Motor neuron (in vitro differentiated cells): ENCODE results near the gene CYBB. TPM values are rescaled to one million over a fixed set of nuclear protein-coding genes. Genes with fewer than 3 reads are reported as not detected.
A peak's percentile ranks its signal among the peaks of the same experiment; 100 is the strongest.

Source experiments
- ATAC-seq, 8 experiments: fragments of 200-7000 bp; cut with Tn5 transposase; replicated peaks in 6 of 8; 2 replicates each; pipeline ENCODE4 v1.8.0; 2021; ENCODE audit warnings: mild to moderate bottlenecking in 8 of 8, moderate library complexity in 8 of 8
- H3K27ac ChIP-seq, 2 donors: fragments of 250-450 bp; sonication (Bioruptor Pico); 2 replicates each; pipeline ENCODE4 v1.9.0; 2021; ENCODE audit warnings: antibody characterized with exemption in 2 of 2, mild to moderate bottlenecking in 2 of 2, moderate library complexity in 1 of 2
- H3K4me1 ChIP-seq, 2 donors: fragments of 250-450 bp; sonication (Bioruptor Pico); replicated peaks in 1 of 2; 2 replicates each; pipeline ENCODE4 v1.6.1; 2021; ENCODE audit warnings: antibody characterized with exemption in 2 of 2, mild to moderate bottlenecking in 2 of 2, moderate library complexity in 1 of 2
- H3K4me3 ChIP-seq, 5 donors: fragments of 250-450 bp; sonication (Bioruptor Pico); 2 replicates each; pipeline ENCODE4 v1.9.0; 2021; ENCODE audit warnings: antibody characterized with exemption in 5 of 5, mild to moderate bottlenecking in 5 of 5, moderate library complexity in 4 of 5
- WGBS, 10 experiments: fragments of 450-650 bp; shearing (Covaris generic); methylation state at CpG; one replicate each; pipeline ENCODE4 v1.0.0; 2022; 5-methylcytosine and 5-hydroxymethylcytosine counted together
- in situ Hi-C, 9 experiments: fragments of 400-800 bp; cut with MboI; loops; one replicate each; pipeline ENCODE4 v1.15.0; 2021; ENCODE audit warnings: low sequenced_read_pairs in 9 of 9, low pct_unique_long_range_greater_than_20kb in 2 of 9; ENCODE audit not compliant: unreplicated experiment in 9 of 9
- total RNA-seq, 8 experiments: library from RNA; unstranded; fragments of 300-600 nt; gene quantifications; 2 replicates each; pipeline versions ENCODE4 v1.2.3 to v1.2.4, GENCODE V29; 2022

CYBB gene
- under 1 TPM in 6 of 8 experiments, not detected in 2; 0.07 to 0.49 (median 0.17) TPM for total RNA-seq

DNA sequence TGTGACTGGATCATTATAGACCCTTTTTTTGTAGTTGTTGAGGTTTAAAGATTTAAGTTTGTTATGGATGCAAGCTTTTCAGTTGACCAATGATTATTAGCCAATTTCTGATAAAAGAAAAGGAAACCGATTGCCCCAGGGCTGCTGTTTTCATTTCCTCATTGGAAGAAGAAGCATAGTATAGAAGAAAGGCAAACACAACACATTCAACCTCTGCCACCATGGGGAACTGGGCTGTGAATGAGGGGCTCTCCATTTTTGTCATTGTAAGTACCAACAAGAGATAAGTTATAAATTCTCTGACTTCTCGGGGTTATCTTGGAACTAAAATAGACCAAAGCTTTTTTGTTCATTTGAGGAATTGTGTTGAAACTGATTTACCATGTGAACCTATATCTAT lies at the start of gene CYBB:
TSS of gene CYBB (plus strand) at position 203 of the 400 bp plus-strand sequence. CDS start at position 222, 19 bp downstream.
- Histone ChIP-seq H3K4me3 (no peak within 1 kb of the TSS), H3K4me1 (no peaks in the 10 kb centered on the region), H3K27ac (no peak within 1 kb of the TSS)
- in situ Hi-C loops: no loop called here
- WGBS, 10 experiments: 0 to 100% (median 63%) methylated on average over 1 to 2 of the region's 2 CpGs; no CpG with 5 or more reads in 3 of the 10 experiments
- no peak for ATAC-seq

DNA sequence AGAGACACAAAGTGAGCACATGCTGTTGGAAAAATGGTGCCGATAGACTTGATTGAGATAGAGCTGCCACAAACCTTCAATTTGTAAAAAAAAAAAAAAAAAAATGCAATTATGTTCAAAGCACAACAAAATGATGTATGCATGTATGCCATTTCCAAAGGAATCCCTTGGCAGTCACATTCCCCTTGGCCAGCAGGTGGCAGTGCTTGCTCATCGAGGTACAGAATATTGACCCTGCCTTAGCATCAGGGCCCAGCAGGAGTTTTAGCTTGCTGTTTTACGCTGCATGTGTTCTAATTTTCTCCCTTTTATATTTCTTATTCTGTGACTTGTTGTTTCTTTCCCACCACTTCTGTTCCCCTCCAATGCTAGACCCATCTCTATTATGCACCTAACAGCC lies 34.5 kb upstream of the CYBB start:
- 8 to 100% (median 33%) methylated on average over 1 to 3 of the region's 3 CpGs; no CpG with 5 or more reads in 5 of the 10 experiments for WGBS, 10 experiments
- no peak overlapping the region for H3K4me3 ChIP-seq
- peak; percentile 47 to 92 (median 68) for ATAC-seq
- H3K27ac ChIP-seq: no peak overlapping the region
- in situ Hi-C loops: loop anchor here in 1 of 9 experiments (25.0 kb wide), 1 partner anchor 417 kb away; no protein-coding TSS in a partner anchor
- H3K4me1 ChIP-seq: no peaks in the 10 kb centered on the region

DNA sequence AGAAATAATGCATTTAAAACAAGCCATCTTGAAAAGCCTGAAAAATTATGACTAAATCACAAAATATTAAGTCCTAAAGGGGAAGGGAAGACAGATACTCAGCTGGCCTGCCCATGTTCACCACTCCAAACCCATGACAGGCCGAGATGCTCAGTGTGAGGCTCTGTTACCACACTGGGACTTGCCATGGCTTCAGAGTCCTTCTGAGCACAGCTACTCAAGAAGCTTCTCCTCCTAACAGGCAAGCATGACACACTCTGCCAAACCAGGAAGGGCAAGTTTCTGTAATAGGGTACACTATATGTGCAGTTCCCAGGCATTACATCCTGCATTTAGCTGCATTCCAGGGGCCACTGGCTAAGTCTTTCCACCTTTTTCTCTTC lies 34.0 kb upstream of the CYBB start:
- ATAC-seq: no peak

DNA sequence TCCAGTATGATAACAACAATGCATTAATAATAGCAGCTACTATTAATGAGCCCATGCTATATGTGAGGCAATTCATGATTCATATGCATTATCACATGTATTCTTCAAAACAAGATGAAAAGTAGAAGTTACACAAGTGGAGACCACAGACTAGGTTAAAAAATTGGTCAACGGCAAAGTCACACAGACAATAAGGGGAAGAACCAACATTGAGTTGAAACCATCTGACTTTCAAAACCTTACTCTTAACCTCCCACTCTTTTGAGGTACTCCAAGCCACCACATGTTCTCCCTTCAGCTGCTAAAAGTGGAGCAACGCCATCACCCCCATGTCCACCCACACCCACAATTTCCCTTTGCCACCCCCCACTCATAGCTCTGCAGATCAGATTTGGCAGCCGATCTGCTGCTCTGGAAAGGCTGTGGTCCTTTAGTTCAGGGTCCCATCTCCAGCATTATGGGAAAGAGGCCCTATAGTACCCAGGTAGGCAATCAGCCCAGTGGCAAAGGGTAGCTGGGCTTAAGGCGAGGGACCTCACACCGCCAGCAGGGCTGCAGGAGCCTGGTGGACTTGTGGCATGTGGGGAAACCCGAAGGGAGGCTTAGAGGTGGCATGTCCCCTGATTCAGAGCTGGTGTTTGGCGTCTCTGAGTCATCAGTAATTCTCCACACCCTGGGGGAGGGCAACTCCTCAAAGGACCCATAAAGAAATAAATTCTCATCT lies 33.5 kb upstream of the CYBB start:
- WGBS, 10 experiments: 49 to 100% (median 79%) methylated on average over 1 to 2 of the region's 7 CpGs; no CpG with 5 or more reads in 6 of the 10 experiments
- in situ Hi-C loops: loop anchor here in 1 of 9 experiments (25.0 kb wide), 1 partner anchor 416 kb away; no protein-coding TSS in a partner anchor
- Histone ChIP-seq H3K27ac (no peak overlapping the region), H3K4me3 (no peak overlapping the region), H3K4me1 (no peaks in the 10 kb centered on the region)
- no peak for ATAC-seq

More for the DNA sequence above, 34.0 kb upstream of the CYBB start:
- in situ Hi-C loops: loop anchor here in 1 of 9 experiments (25.0 kb wide), 1 partner anchor 416 kb away; no protein-coding TSS in a partner anchor
- no peaks in the 10 kb centered on the region for H3K4me1 ChIP-seq
- no peak overlapping the region for H3K27ac ChIP-seq
- no CpG with 5 or more reads among the region's 1 CpG for WGBS, 10 experiments
- H3K4me3 ChIP-seq: no peak overlapping the region

DNA sequence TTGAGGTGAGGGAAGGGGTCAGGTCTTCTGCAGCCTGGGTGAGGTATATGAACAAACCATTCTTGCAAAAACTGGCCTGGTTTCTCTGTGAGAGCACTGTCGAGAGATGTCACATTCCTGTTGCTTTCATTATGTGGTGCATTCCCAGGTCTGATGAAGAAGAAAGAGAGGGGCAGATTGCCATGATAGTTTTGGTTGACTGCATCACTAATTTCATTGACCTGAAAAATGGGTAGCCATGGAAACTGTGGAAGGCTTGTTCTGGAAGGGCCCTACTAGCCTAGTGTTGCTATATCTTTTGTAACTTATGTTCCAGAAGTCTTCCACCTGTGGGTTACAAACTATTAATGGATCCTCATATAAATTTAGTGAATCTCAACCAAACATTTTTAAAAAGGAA lies 32.9 kb upstream of the CYBB start:
- Histone ChIP-seq H3K27ac (no peak overlapping the region), H3K4me1 (no peaks in the 10 kb centered on the region), H3K4me3 (no peak overlapping the region)
- in situ Hi-C loops: loop anchor here in 1 of 9 experiments (25.0 kb wide), 1 partner anchor 415 kb away; no protein-coding TSS in a partner anchor
- WGBS, 10 experiments: 50% methylated on average over 1 of the region's 1 CpG; no CpG with 5 or more reads in 9 of the 10 experiments
- ATAC-seq: no peak

DNA sequence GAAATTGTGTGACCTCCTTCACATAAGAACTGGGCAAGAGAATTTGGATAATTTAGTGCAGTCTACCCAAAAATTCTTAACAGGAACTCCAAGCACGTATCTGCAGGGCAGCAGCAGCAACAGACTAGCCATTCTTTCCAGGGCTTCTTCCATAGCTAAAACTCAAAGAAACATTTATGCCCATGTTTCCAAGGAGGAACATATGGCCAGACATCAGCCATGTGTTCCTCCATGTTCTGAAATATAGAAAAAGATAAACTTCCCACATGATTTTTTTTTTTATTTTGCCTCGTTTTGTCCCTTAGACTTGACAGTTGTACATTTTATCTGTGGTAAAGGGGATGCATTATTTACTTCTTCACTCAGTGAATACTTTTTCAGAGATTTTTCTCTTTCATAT lies 27.6 kb upstream of the CYBB start:
- H3K4me1 ChIP-seq: no peaks in the 10 kb centered on the region

DNA sequence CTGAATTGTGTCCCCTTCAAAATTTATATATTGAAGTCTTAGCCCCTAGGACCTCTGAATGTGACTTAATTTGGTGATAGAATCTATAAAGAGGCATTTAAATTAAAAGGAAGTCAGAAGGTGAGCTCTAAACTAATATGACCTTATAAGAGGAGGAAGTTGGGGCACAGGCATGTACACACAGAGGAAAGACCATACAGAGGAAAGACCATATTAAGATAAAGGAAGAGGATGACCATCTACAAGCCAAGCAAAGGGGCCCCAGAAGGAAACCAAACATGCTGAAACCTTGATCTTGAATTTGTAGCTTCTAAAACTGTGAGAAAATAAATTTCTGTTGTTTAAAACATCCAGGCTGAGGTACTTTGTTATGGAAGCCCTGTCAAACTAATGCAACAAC lies 26.9 kb upstream of the CYBB start:
- H3K4me3 ChIP-seq: no peak overlapping the region
- in situ Hi-C loops: no loop called here
- H3K27ac ChIP-seq: no peak overlapping the region
- H3K4me1 ChIP-seq: no peaks in the 10 kb centered on the region
- no peak for ATAC-seq

More for the DNA sequence above, 27.6 kb upstream of the CYBB start:
- no peak overlapping the region for H3K27ac ChIP-seq
- in situ Hi-C loops: no loop called here
- H3K4me3 ChIP-seq: no peak overlapping the region
- no peak for ATAC-seq
- 0 to 52% (median 14%) methylated on average over 1 to 2 of the region's 2 CpGs; no CpG with 5 or more reads in 5 of the 10 experiments for WGBS, 10 experiments

DNA sequence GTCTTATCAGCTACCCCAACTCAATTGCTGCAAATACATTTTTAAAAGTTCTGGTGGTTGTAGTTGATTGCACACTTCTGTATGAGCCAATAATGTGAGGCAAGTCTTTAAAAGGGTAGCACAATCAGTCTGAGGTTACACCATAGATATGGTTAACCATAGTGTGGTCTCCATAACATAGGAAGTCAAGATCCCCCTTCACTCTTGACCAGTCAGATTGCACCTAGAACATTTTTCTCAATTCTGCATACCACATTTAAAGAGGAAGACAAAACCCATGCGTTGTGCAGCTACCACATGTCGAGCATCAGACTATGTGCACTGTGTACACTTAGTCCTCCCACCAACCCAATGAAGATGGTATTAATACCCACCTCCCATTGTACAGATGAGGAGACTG lies 26.5 kb upstream of the CYBB start:
- 39 to 100% methylated on average over 1 to 2 of the region's 2 CpGs; no CpG with 5 or more reads in 8 of the 10 experiments for WGBS, 10 experiments

DNA sequence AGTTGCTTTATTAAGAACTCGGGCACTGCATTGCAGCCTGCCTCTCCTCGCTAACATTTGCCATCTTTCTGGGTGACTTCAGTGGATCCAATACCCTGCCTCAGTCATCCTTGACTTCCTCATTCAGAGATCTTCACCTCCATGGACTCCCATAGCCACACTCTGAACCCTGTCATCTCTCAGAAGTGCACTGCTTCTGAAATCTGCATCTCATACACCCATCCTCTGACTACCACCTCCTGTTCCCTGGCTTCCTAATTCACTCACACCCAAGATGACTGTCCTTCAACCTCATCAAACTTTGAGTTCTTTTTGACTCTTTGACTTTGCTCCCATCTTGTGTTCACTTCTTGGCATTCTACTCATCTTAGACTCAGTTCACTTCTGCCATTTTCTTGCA lies 25.3 kb upstream of the CYBB start:
- Histone ChIP-seq H3K4me3 (no peak overlapping the region), H3K27ac (no peak overlapping the region), H3K4me1 (no peaks in the 10 kb centered on the region)
- in situ Hi-C loops: no loop called here
- ATAC-seq: no peak
- 18% methylated on average over 2 of the region's 2 CpGs; no CpG with 5 or more reads in 9 of the 10 experiments for WGBS, 10 experiments

More for the DNA sequence above, 26.5 kb upstream of the CYBB start:
- no peak overlapping the region for H3K27ac ChIP-seq
- H3K4me3 ChIP-seq: no peak overlapping the region
- H3K4me1 ChIP-seq: no peaks in the 10 kb centered on the region
- in situ Hi-C loops: no loop called here
- ATAC-seq: no peak

DNA sequence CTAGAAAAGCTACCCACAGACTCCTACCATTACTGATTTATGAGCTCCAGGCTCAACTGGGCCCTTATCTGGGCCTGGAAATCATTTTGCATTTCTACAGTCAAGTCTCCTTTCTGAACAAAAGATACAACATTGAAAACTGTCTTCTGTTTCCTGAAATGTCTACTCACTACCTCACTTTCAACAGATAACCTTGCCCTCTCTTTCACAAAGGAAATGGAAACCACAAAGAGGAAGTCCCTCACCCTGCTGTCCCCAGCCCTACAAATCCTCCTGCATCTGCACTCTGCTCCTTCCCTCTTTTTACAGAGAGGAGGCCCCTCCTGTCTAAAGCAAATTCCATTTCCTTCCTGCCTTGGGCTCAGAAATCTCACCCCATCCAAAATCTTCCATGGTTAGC lies 24.8 kb upstream of the CYBB start:
- in situ Hi-C loops: no loop called here
- H3K4me3 ChIP-seq: no peak overlapping the region
- no peaks in the 10 kb centered on the region for H3K4me1 ChIP-seq
- no peak for ATAC-seq
- H3K27ac ChIP-seq: no peak overlapping the region

DNA sequence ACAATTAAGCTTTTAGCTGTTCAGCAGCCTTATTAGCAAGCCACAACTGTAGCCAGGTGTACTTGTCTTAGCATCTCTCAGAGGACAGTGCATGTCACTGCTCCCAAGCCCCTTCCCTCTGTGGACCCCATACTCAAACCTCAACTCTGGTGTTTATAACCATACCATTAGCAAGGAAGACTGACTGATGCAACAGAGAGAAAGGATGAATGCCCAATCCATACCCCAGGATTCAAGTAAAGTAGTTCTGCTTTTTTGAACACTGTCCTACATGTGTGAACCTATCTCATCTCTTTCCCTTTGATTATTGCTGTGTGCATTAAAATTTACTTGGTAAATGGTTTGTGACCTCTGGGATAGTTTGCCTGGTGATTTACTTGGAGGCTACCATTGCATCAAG lies 22.8 kb upstream of the CYBB start:
- Histone ChIP-seq H3K4me1 (no peaks in the 10 kb centered on the region), H3K27ac (no peak overlapping the region), H3K4me3 (no peak overlapping the region)
- in situ Hi-C loops: no loop called here
- ATAC-seq: no peak

DNA sequence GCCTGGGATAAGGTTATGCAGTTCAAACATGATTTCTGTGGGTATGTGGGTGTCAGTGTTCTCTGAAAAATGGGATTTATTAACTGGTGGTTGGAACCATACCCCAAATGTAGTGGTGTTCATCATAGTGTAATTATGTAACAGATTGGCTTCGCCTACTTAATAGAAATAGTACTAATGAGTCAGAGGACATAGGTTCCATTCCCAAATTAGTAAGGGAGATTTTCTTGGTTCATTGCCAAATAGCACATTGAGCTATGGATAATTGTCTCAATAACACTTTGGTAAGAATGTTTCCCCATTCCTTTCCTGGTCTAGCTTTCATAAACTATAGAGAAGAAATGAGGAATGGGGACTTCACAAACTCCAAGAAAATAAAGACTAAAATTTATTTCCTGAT lies 20.5 kb upstream of the CYBB start:
- no peak for ATAC-seq
- in situ Hi-C loops: no loop called here

DNA sequence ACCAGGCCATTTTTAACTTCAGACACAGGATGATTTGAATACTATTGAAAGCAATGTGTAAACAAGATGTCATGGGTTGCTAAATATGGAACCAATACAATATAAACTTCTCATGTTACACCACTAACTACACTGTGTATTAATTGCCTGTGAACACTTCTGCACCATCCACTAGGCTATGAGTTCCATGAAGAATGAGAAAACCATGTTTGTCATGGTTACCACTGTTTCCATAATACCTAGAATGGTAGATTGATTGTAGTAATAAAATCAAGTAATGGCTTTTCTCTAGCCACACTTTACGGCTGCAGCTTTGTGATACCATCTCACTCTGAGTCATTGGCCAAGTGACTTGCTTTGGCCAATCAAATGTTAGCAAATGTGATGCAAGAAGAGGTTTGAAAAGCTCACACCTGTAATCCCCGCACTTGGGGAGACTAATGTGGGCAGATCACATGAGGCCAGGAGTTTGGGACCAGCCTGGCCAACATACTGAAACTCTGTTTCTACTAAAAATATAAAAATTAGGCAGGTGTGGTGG lies 19.9 kb upstream of the CYBB start:
- H3K27ac ChIP-seq: no peak overlapping the region
- ATAC-seq: no peak
- in situ Hi-C loops: no loop called here
- H3K4me1 ChIP-seq: no peaks in the 10 kb centered on the region
- WGBS, 10 experiments: 25 to 100% (median 76%) methylated on average over 1 of the region's 2 CpGs; no CpG with 5 or more reads in 6 of the 10 experiments
- no peak overlapping the region for H3K4me3 ChIP-seq

More for the DNA sequence above, 20.5 kb upstream of the CYBB start:
- Histone ChIP-seq H3K4me3 (no peak overlapping the region), H3K27ac (no peak overlapping the region), H3K4me1 (no peaks in the 10 kb centered on the region)
- WGBS, 10 experiments: 33 to 80% methylated on average over 1 of the region's 1 CpG; no CpG with 5 or more reads in 8 of the 10 experiments

DNA sequence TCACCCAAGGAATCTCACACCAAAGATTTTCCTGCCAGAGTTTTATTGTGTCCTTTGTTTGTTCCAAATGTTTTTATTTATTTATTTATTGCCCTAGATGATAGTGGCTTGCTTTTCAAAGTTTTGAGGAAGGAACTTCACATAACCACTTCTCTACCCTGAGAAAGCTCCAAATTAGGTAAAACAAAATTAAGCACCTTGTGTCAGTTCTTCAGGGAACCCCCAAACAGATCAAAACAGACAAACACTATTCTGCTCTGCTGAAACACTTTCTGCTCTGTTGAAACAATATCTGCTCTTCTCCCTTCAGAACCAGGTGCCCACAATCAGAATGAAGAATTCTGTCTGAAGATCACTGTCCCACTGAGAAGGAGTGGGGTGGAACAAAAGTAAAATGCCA lies 16.5 kb upstream of the CYBB start:
- no peaks in the 10 kb centered on the region for H3K4me1 ChIP-seq
- no peak overlapping the region for H3K27ac ChIP-seq
- H3K4me3 ChIP-seq: no peak overlapping the region
- no peak for ATAC-seq
- in situ Hi-C loops: no loop called here
